Lower leg skin (tissue), 3 donors: Measurements from ENCODE around the gene CRYGA.

Experiments used
- CTCF ChIP-seq, 3 donors: fragments of 450-650 bp; IDR thresholded peaks; one replicate each; pipeline ENCODE4 v1.5.1; 2016; ENCODE audit warnings: antibody characterized with exemption in 3 of 3, mild to moderate bottlenecking in 3 of 3, moderate library complexity in 2 of 3
- POLR2A ChIP-seq, 2 donors: fragments of 450-650 bp; IDR thresholded peaks; one replicate each; pipeline ENCODE4 v1.6.1; 2016 to 2017; ENCODE audit warnings: antibody characterized with exemption in 2 of 2, mild to moderate bottlenecking in 1 of 2, moderate library complexity in 1 of 2

GRCh38 chr2:208142240-208142924, 21.0 kb downstream of the CRYGA start:
- TF ChIP-seq POLR2A (IDR thresholded peaks at IDR 0.05) = no peak
- TF ChIP-seq CTCF (IDR thresholded peaks at IDR 0.05) = no peak
